Right cardiac atrium (tissue), 5 donors: ENCODE results near the gene ZNF319. TPM values are rescaled to one million over a fixed set of nuclear protein-coding genes. Genes with fewer than 3 reads are reported as not detected.

Experiments used
- ATAC-seq, 2 donors: fragments of 200-7000 bp; cut with Tn5 transposase; one replicate each; pipeline versions ENCODE4 v1.8.0 to v1.9.1; 2020; ENCODE audit warnings: moderate library complexity in 2 of 2, mild to moderate bottlenecking in 1 of 2
- DNase-seq, 3 donors: peaks; one replicate each; pipeline ENCODE4 v3.0.0-alpha.2; 2020
- H3K27ac ChIP-seq: one replicate; pipeline ENCODE4 v1.5.1; 2013; ENCODE audit warnings: mild to moderate bottlenecking, low read length, control low read depth, moderate library complexity
- H3K27me3 ChIP-seq: one replicate; pipeline ENCODE4 v1.6.1; 2013; ENCODE audit not compliant: control insufficient read depth, insufficient read depth
- H3K4me1 ChIP-seq: one replicate; pipeline ENCODE4 v1.6.1; 2013; ENCODE audit warnings: low read length; ENCODE audit not compliant: control insufficient read depth, insufficient read depth
- H3K4me3 ChIP-seq: one replicate; pipeline ENCODE4 v1.5.1; 2013; ENCODE audit warnings: low read length, control low read depth
- H3K9me3 ChIP-seq: one replicate; pipeline ENCODE4 v1.6.1; 2013; ENCODE audit warnings: low read length; ENCODE audit not compliant: control insufficient read depth
- WGBS: extraction: QIAGEN DNeasy Blood & Tissue Kit; methylation state at CpG from one replicate; pipeline ENCODE4 v1.1.7; 2013; 5-methylcytosine and 5-hydroxymethylcytosine counted together
- intact Hi-C, 4 donors: fragments of 100-400 bp; cut with DNase I; formaldehyde crosslinking; loops; one replicate each; pipeline versions ENCODE4 v1.11.0 to v1.14.0; 2022 to 2023
- long read RNA-seq, 4 donors: library from polyadenylated mRNA; unstranded; transcript quantifications; one replicate each; pipeline ENCODE4 v2.0.0, GENCODE V29; 2020 to 2021
- polyA plus RNA-seq: library from polyadenylated mRNA; stranded (reverse); fragments of 200-250 nt; gene quantifications from one replicate; pipeline ENCODE4 v1.2.3, GENCODE V29; 2013
- total RNA-seq, 4 donors: library from RNA; stranded (reverse); fragmentation: NEBNext Ultra II Directional; extraction: Animal tissue kit (Norgen Biotek cat#: 25700); gene quantifications; one replicate each; pipeline ENCODE4 v1.2.1, GENCODE V29; 2021
- donor health status: healthy with polysubstance abuse.
- donor health status: DM: no; HTN: yes; CAD: no.
- donor health status: DM: no; HTN: no; CAD: no.
- donor health status: DM: no; HTN: yes; CAD: no; lungs with severe emphysema.
- donor health status: DM: yes; HTN: yes; CAD: no.

The ZNF319 gene
- total RNA-seq (1 to 10 TPM; 5.5 to 9.2 (median 7.9) TPM), polyA plus RNA-seq (6.3 TPM)
- long read RNA-seq, donor 1, partial matches to known transcripts, result 0 of 9 reads
- long read RNA-seq, donor 1, other reads (novel, unspliced or antisense), result 9 of 9 reads
- long read RNA-seq, donor 2, full-length matches to known transcripts, result 3 of 15 reads
- long read RNA-seq, donor 2, partial matches to known transcripts, result 0 of 15 reads
- long read RNA-seq, donor 2, other reads (novel, unspliced or antisense), result 12 of 15 reads
- long read RNA-seq, donor 3, partial matches to known transcripts, result 0 of 35 reads
- long read RNA-seq, donor 3, other reads (novel, unspliced or antisense), result 32 of 35 reads
- long read RNA-seq, donor 4, full-length matches to known transcripts, result 1 of 8 reads
- long read RNA-seq, donor 4, partial matches to known transcripts, result 0 of 8 reads
- long read RNA-seq, donor 4, other reads (novel, unspliced or antisense), result 7 of 8 reads

GRCh38 chr16:57999971-58000705, at the start of gene ZNF319:
Gene ZNF319, minus strand, starts transcription at chr16:58000672. Its CDS starts 2,407 bp downstream, at chr16:57998265.
- WGBS, result under 1% methylated on average over 95 of the region's 95 CpGs

GRCh38 chr16:58049232-58050185, 49.0 kb upstream of the ZNF319 start:
- H3K9me3 ChIP-seq, result no peaks in the 10 kb centered on the region
- no peaks in the 10 kb centered on the region for H3K27me3 ChIP-seq
- no peak for DNase-seq
- 68% methylated on average over 17 of the region's 17 CpGs for WGBS
- no peak overlapping the region for H3K4me3 ChIP-seq
- intact Hi-C loops, result no loop called here
- ATAC-seq, result no peak
- H3K4me1 ChIP-seq, result no peaks in the 10 kb centered on the region
- H3K27ac ChIP-seq, result no peak overlapping the region

More at GRCh38 chr16:57999971-58000705, at the start of gene ZNF319:
- Histone ChIP-seq H3K9me3 (no peaks in the 10 kb centered on the region), H3K27ac (peak within 1 kb of the TSS; percentile 88), H3K4me1 (no peaks in the 10 kb centered on the region), H3K27me3 (no peaks in the 10 kb centered on the region), H3K4me3 (peak within 1 kb of the TSS; percentile 94)
- DNase-seq (peak in 2 of 3 donors; percentile 62 to 63), ATAC-seq (peak in 1 of 2 donors; percentile 0)
- intact Hi-C loops, result loop anchor here (2.0 to 10.0 kb wide), 6 partner anchors 98 to 425 kb away; no protein-coding TSS in a partner anchor

- no peaks in the 10 kb centered on the region for H3K27me3 ChIP-seq
- ATAC-seq (no peak), DNase-seq (no peak)
- WGBS, result 71% methylated on average over 13 of the region's 13 CpGs
- no peaks in the 10 kb centered on the region for H3K9me3 ChIP-seq
- no peaks in the 10 kb centered on the region for H3K4me1 ChIP-seq
- intact Hi-C loops, result no loop called here
- no peak overlapping the region for H3K27ac ChIP-seq
- no peak overlapping the region for H3K4me3 ChIP-seq
Observed at GRCh38 chr16:58048494-58049231, 48.2 kb upstream of the ZNF319 start.

DNA sequence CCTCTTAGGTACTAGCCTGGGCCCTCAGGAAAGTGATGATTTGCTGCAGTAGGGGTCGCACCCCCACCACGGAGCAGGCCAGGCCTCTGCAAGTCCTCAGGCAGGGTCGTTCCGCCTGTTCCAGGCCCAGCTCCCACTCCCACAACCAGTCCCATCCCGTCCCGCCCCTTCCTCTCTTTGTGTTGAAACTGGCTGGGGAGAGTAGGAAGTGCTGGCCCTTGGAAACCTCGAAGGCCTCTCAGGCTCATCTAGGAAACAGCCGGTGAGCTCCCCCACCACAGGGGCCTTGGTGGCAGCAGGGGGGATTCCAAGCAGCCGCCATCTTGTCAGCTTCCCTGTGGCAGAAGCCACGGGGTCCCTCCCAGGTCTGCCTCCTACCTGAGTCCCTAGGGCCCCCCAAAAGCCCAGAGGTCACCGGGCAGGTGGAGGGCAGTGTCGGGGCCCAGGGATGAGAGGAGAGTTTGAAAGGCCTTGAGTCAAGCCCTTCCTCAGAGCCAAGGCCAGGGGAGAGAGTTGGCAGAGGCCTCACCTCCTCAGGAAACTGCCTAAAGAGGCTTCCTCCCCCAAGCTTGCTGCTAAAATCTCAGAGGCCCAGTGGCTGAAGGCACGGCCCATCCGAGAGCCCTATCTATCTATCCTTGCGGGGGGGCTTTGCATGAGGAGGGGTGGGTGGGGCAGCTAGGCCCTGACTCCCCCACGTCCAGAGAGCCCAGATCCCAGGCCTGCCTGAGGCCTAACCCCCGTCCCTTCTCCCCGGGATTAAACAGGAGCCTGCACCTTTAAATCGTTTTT, 47.3 kb upstream of the ZNF319 start:
- no peaks in the 10 kb centered on the region for H3K9me3 ChIP-seq
- 45% methylated on average over 19 of the region's 19 CpGs for WGBS
- H3K27ac ChIP-seq, result peak overlapping the region; percentile 52
- intact Hi-C loops, result no loop called here
- H3K27me3 ChIP-seq, result no peaks in the 10 kb centered on the region
- no peak for DNase-seq
- H3K4me1 ChIP-seq, result no peaks in the 10 kb centered on the region
- H3K4me3 ChIP-seq, result no peak overlapping the region
- ATAC-seq, result peak; percentile 7 to 32

- DNase-seq, result no peak
- Histone ChIP-seq H3K4me1 (no peaks in the 10 kb centered on the region), H3K9me3 (no peaks in the 10 kb centered on the region), H3K27ac (no peak overlapping the region), H3K4me3 (no peak overlapping the region), H3K27me3 (no peaks in the 10 kb centered on the region)
- WGBS, result 55% methylated on average over 6 of the region's 6 CpGs
- ATAC-seq, result peak in 1 of 2 donors; percentile 10
- intact Hi-C loops, result no loop called here
Observed at GRCh38 chr16:58046936-58047335, 46.5 kb upstream of the ZNF319 start.

GRCh38 chr16:58046054-58046881, 45.8 kb upstream of the ZNF319 start:
- no peaks in the 10 kb centered on the region for H3K4me1 ChIP-seq
- DNase-seq (no peak), ATAC-seq (no peak)
- 67% methylated on average over 16 of the region's 16 CpGs for WGBS
- H3K27ac ChIP-seq, result no peak overlapping the region
- no peak overlapping the region for H3K4me3 ChIP-seq
- intact Hi-C loops, result no loop called here
- H3K27me3 ChIP-seq, result no peaks in the 10 kb centered on the region
- H3K9me3 ChIP-seq, result no peaks in the 10 kb centered on the region

- H3K9me3 ChIP-seq, result no peaks in the 10 kb centered on the region
- no peak for ATAC-seq
- no peaks in the 10 kb centered on the region for H3K4me1 ChIP-seq
- no peaks in the 10 kb centered on the region for H3K27me3 ChIP-seq
- H3K27ac ChIP-seq, result no peak overlapping the region
- 89% methylated on average over 31 of the region's 31 CpGs for WGBS
- H3K4me3 ChIP-seq, result no peak overlapping the region
- intact Hi-C loops, result no loop called here
- no peak for DNase-seq
Observed at GRCh38 chr16:58045096-58045495, 44.6 kb upstream of the ZNF319 start.

DNA sequence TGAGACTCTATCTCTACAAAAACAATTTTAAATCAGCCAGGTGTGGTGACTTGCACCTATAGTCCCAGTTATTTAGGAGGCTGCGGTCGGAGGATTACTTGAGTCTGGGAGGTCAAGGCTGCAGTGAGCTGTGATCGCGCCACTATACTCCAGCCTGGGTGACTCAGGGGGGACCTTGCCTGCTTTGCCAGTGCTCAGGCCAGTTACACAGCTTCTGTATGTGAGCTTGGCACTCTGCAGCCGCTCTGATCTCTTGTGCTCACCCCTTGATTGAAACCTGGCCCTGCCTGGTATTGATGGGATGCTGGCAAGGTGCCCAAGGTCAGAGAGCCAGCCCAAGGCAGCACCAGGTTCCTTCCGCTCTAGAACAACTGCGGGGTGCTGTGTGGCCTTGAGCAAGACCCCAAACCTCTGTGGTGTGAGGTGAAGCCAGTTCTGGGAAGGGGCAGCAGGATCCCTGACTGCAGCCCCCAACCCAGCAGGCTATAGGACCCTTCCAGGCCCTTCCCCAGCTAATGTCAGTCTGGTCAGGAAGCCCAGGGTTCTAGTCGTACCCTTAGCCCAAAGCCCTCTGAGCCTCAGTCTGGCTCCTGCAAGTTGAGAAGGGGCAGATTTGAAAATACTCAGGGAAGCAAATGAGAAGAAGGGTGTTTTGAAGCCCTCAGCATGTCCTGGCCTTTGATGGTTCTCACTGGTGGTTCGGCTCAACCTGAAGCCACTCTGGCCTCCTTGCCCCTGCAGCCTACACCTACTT, 44.0 kb upstream of the ZNF319 start:
- H3K4me1 ChIP-seq, result no peaks in the 10 kb centered on the region
- no peak overlapping the region for H3K4me3 ChIP-seq
- DNase-seq (no peak), ATAC-seq (no peak)
- H3K9me3 ChIP-seq, result no peaks in the 10 kb centered on the region
- intact Hi-C loops, result no loop called here
- no peak overlapping the region for H3K27ac ChIP-seq
- H3K27me3 ChIP-seq, result no peaks in the 10 kb centered on the region
- 89% methylated on average over 9 of the region's 9 CpGs for WGBS
